GM10847 (cell line): ENCODE data around the gene COPZ1.

Source experiments
- POLR2A ChIP-seq: IDR thresholded peaks from 2 replicates; pipeline ENCODE4 v1.6.1; 2011; ENCODE audit not compliant: insufficient read length; ENCODE audit errors: extremely low read depth

COPZ1 gene

DNA sequence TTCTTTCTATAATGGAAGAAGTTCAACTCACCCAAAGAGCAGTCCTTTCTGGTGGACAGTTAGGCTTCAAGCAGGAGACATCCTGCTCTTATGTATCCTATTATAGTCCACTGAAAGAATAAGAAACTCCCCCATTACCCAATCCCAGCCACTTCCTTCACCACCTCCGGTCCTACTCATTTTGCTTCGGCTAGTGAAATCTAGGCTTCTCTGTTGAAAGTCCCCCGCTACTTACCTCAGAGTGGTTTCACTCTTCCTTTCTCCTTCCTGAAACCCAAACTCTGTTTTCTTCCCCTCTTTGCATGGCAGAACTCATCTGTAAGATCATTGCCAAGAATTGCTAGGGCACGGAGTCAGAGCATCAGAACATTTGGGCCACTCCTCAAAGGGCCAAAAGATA is 39.5 kb downstream of the COPZ1 start, which contains the start of gene GPR84:
Gene GPR84, minus strand, starts transcription at position 74 of the 400 bp plus-strand sequence. CDS start 635 bp downstream, outside the sequence.
- TF ChIP-seq POLR2A = no peak

DNA sequence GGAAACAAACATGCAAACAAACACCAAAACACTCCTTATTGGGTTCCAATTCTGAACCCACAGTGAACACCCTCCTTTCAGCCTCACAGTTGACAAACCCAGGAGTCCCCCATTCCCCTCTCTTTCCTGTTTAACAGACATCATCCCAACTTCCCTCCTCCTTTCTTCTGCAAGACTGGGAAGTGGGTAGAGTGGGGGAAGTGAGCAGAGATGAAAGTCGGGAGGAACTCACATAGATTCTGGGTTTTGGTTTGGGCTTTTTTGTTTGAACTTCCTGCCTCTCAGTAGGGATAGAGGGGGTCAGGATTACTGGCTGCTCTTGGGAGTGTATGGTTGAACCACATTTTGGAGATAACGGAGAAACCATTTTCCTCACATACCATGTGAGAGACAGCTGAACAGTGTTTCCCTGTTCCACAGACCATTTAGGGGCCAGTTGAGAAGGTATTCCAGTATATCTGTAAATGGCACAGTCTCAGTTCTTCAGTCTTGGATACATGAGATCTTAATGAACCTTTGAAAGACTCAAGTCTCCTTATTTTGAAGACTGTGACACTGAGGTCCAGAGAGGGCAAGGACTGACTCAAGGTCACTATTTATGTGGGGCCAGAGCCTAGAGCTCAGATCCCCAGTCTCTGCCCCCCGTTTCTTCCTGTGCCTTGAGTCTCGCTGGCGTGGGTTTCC is 43.2 kb downstream of the COPZ1 start:
- no peak for TF ChIP-seq POLR2A

DNA sequence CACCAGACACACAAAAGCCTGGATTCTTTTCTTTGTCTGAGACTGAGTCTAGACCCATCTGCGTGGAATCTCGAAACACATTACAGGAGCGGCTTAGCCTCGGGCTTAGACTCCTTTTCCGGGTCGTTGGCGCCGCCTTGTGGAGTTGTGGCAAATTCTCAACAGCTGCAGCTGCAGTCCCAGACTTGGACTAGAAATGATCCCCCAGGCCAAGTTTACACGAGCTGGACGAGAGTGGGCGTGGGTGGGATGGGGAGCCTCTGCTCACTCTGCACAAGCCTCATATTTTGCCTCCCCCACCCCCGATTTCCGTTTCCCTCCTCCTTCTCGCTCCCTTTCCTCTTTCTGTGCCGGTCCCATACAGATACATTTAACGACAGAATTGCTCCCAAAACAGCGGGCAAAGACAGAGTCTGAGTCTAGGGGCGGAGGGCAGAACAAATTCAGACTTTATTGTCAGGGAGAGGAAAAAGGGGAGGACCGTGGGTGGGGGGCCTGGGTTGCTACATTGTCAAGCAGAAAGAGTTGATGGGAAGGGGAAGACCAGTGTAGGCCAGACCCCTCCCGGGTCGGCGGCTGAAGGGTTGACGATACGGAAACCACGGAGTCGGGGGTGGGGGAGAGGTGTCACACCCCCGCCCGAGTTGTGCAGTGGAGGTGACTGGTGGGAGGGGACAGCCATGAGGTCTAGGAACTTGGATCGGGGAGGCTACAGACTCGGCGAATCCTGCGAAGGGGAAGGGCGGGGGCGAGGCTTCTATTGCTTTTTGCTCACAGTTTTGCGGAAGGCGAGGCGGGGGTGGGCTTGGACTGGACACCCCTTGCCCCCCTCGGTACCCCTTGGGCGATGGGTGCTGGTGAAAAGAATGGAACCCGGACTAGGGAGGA is 44.0 kb downstream of the COPZ1 start:
- TF ChIP-seq POLR2A = no peak

DNA sequence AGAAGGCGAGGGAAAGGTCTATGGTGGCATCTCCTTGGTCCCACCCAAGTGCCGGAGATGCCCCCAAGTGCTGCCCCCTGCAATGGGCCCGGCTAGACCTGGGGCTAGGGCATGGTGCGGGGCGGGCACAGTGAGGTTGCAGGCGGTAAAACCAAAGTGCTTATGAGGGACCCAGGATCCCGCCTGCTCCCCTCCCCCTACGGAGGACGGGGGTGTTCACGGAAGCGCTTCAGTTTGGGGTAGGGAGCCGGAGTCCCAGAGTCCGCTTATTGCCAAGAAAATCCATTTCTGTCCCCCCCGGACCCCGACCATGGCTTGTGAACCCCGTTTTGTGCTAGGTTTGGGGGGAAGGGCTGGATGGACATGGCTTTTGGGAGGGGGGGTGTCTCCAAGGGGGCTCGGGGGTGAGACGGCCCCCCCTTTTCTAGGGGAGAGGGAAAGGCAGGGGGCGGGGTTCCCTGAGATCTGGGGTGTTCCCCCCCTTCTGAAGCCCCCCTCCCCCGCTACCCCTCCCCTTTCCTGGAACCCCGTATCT is 44.7 kb downstream of the COPZ1 start:
- TF ChIP-seq POLR2A = no peak

DNA sequence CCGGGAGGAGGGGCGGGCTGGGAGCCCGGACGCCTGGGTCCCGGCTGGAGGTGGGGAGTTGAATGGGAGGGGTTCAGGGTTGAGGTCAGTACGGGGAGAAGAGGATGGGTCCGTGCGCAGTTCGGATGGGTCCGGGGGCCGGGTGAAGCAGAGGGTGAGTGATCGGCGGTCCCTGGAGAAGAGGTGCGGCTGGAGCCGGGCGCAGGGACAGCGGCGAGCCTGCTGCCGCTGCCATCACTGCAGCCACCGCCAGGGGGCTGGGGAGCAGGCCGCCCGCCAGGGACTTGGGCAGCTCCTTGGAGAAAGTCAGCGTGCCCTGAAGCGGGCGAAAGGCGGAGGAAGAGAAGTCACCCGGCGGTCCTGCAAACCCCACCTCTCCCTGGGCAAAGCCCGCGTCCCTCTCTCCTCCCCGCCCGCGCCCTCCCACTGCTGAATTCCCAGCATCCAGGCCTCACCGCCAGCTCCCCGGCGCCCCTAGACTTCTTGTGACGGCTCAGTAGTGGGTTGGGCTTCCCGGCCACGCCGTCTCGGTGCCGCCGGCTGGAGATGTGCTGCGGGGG is 45.3 kb downstream of the COPZ1 start:
- no peak for TF ChIP-seq POLR2A

DNA sequence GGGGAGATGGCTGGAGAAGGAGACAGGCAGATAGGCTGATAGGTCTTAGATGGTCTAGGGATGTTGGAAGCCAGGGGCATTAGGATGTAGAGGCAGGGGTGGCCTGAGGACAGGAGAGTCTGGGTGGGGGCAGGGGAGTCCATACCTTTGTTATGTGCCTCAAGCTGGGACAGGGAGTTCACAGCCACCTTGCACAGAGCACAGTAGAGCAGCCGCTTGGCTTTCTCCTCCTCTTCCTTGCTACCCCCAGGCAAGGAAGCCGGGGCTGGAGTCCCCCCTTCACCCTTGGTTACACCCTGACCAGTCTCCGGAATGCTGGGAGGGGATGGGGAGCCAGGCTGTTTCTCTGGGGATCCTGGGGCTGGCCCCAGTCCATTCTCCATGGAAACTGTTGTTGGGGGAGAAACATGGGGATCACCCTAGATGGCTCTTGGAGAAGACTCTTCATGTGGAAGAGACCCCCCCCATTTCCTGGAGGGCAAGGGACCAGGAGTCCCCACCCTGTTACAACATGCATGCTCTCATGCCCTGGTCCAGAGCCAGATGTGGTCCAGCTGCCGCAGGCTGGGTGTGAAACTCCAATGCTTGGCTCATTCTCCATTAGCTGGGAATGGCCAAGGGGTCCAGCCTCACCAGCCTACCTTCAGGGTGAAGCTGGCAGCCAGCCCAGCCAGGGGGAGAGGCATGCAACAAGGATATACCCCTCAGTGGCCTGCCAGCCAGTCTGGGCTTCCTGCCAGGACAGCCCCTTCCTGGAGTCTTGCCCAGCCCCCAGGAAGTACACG is 46.6 kb downstream of the COPZ1 start:
- TF ChIP-seq POLR2A = no peak

DNA sequence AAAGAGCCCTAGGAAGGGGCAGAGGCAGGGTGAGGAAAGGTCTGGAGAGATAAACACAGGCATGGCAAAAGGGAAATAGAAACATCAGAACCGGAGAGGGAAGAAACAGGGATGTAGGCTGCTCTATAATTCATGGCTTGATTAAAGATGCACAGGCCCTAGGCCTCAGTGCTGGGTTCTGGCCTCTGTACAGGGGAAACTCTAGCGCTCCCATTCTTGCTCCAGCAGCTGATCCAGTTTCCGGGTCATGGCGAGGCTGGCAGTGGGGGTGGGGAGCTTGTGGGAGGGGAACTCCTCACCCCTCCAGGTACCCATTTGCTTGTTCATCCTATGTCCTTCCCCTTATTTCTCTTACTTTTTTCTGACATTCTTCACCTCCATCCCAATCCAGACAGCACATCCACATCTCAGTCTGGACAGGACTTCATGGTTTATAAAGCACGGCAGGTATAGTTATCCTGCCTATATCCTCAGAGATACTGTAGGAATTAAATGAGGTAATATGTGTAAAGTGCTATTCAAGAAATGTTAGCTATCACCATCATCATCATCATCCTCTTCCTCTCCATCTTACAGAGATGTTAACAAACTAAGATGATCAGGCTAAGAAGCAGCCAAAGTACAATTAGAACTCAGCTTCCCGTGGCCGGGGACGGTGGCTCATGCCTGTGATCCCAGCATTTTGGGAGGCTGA is 47.3 kb downstream of the COPZ1 start:
- no peak for TF ChIP-seq POLR2A

DNA sequence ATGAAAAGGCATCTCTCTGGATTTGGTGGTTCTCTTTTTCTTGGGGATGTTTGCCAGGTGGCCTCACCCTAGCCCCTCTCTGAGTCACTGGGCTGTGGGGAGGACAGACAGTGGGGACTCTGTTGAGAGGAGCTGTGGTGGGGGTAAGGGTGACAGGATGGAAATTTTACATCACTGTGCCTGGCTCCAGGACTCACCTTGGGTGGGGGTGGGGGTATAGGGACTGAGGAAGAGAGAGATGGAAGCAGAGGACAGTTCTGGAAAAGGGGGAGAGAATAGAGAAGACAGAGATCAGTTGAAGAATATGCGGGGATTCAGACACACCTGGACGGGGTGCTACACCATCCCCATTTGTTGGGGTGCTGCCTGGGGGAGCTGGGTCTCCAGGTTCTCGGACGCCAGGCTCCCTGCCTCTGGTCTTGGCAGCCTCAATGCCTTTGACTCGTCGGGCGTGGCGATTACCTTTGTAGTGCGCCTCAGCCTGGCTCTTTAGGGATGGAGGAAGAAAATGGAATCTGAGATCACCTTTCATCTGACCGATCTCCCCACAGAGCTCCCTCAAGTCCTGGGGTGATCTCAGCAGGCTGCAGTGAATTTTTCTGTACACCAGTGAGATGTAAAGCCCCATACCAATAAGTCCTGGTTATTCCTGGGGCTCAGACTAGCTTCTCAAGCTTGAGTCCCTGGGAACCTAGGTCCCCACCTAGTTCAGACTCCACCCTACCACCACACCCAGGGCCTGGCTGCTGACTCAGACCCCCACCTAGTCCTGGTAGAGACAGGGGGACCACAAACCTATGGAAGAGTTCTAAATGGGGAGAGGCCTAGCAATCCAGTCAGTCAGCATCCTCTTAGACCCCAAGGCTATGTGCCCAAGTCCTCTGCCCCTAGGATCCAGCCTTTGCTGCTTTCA is 49.0 kb downstream of the COPZ1 start:
- no peak for TF ChIP-seq POLR2A

DNA sequence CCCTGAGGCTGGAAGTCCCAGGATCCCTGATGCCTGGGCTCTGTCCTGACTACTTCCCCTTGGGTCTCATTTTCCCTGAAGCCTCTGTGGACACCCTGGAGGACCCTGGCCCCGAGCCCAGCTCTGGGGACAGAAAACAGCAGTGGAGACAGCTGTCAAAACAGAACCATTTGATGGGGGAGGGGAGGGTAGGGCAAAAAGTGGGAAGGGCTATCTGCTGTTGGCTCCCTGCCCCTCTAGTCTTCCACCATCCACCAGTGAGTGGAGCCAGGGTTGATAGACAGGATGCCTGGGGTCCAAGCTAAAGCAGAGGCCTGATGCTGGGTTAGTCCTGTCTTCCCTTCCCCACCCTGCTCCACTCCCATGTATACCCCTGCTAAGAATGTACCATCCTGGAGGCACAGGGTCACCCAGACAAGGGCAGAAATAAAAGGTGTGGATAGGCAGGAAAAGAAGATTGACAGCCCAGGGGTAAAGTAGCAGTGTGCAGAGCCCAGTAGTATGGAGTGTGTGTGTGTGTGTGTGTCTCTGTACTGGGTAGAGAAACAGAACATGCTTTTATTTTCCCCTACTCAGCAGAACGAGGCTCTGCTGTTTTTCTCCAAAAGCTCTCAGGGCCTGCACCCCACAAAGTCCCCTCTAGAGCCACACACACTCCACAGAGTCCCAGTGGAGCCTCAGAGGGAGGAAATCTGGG is 49.8 kb downstream of the COPZ1 start:
- TF ChIP-seq POLR2A = no peak

DNA sequence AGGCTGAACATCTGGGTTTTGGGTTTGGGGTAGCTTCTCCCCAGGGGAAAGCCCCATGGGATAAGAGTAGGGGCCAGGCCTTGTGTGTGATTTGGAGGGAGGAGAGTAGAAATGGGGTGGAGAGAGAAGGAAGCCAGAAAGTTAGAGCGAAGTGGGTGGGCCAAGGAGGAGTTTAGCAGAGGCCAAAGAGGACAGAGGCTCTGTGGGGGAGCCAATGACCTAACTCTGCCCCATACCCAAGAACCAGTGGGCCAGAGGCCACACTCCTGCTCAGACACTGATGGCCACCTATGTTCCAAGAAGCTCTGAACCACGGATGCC is 50.3 kb downstream of the COPZ1 start:
- no peak for TF ChIP-seq POLR2A

DNA sequence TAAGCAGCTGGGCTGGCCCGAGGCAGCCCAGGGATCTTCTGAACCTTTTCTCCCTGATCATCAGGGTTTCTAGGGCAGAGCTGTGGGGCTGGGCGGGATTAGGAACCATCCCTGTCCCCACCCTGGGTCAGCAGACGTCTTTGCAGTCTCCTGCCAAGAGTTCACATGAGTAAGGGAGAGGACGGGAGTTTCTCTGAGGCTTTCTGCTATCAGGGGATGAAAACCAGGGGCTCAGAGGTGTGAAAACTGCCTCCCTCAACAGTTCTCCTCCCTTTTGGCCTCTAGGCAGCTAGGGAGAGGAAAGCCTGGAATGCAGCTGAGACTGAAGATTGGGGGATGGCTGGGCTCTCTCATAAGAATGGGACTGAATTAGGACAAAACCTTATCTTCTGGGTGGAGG is 51.7 kb downstream of the COPZ1 start:
- TF ChIP-seq POLR2A = no peak

DNA sequence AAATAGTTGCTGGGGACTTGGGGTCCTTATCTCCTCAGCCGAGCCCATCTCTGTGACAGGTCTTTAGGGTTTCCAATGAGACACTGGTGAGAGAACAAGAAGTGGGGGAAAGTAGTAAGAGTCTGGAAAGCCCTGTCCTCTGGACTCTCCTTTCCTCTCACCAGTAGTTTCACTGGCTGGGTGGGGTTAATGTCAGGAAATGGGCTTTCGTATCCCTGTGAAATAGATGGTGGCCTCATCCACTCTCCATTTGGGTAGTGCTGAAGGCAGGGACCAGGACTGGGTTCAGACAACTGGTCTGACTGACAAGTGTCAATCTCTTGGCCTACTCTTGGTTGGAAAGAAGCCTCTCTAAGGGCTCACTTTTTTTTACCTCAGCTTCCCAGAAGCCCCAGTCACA is 52.1 kb downstream of the COPZ1 start:
- TF ChIP-seq POLR2A = no peak

DNA sequence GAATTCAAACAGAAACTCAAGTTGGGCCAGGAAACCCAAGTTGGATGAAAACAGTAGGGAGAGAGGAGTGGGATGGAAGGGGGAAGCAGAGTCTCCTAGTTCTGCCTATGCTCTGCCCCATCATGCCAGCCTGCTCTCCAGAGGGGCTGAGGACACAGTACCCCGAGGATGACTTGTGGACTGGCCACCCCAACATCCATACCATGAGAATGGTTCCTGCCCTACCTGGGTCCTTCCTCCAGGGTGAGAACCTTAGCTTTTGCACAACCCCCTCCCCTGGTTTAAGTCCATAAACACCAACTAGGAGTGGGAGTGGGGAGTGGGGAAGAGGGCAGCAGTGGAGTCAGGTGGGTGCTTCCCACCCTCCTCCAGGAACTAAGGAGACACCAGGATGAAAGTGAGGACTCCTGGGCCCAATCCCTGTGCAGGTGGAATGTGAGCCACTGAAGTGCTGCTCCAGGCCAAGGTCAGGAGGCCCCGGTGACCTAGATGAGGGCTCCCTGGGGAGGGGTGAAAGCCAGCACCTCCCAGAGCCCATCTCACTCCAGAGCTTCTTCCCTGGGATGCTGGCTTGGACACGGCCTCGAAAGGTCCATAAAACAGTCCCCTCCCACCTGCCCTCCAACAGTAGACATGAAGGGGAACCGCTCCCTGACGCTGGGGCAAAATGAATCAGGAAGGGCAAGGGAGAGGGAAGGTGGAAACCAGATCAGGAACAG is 53.0 kb downstream of the COPZ1 start:
- no peak for TF ChIP-seq POLR2A
